Measurements from ENCODE around the gene TBC1D2.

Gene TBC1D2

DNA sequence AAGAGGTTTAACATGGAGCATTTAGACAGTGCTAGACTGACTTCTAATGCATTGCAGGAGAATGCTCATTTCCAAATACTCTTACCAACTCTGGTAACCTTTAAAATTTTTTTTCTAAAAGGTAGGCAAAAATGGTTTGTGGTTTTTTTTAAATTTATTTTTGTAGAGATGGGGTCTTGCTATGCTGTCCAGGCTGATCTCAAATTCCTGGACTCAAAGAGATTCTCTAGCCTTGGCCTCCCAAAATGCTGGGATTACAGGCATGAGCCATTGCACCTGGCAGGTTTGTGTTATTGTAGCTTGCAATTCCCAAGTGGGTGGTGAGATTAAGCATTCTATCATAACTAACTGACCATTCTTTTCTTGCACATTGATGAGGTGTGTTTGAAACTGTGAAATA is 43.0 kb upstream of the TBC1D2 start:
- CTCF ChIA-PET = no interaction called here
- DNase-seq (ENCODE audit: low spot score) = no peak
- TF ChIP-seq, protein P1, sequence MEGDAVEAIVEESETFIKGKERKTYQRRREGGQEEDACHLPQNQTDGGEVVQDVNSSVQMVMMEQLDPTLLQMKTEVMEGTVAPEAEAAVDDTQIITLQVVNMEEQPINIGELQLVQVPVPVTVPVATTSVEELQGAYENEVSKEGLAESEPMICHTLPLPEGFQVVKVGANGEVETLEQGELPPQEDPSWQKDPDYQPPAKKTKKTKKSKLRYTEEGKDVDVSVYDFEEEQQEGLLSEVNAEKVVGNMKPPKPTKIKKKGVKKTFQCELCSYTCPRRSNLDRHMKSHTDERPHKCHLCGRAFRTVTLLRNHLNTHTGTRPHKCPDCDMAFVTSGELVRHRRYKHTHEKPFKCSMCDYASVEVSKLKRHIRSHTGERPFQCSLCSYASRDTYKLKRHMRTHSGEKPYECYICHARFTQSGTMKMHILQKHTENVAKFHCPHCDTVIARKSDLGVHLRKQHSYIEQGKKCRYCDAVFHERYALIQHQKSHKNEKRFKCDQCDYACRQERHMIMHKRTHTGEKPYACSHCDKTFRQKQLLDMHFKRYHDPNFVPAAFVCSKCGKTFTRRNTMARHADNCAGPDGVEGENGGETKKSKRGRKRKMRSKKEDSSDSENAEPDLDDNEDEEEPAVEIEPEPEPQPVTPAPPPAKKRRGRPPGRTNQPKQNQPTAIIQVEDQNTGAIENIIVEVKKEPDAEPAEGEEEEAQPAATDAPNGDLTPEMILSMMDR (conservative IDR thresholded peaks at IDR 0.05; ENCODE audit: low read depth) = no peak
- no peak overlapping the region for H3K27ac ChIP-seq
- POLR2A ChIA-PET (ENCODE audit: low non-redundant PET) = no interaction called here

DNA sequence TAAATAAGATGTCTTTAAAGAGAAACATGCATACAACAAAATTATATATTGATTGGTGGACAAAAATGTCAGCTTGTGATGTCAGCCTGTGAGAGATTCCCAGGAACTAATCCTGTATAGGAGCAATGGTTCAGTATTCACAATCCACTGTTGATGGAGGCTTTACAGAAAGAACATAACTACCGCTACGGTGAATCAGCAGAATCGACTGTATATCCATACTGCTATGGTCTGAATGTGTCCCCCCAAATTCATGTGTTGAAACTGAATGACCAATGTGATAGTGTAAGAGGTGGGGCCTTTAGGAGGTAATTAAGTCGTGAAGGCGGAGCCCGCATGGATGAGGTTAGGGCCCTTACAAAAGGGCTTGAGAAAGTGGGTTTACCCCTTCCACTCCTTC is 40.4 kb upstream of the TBC1D2 start:
- CTCF ChIA-PET = no interaction called here
- H3K27ac ChIP-seq = no peak overlapping the region
- POLR2A ChIA-PET (ENCODE audit: low non-redundant PET) = no interaction called here
- TF ChIP-seq, protein P1 (conservative IDR thresholded peaks at IDR 0.05; ENCODE audit: low read depth) = no peak
- DNase-seq (ENCODE audit: low spot score) = no peak

DNA sequence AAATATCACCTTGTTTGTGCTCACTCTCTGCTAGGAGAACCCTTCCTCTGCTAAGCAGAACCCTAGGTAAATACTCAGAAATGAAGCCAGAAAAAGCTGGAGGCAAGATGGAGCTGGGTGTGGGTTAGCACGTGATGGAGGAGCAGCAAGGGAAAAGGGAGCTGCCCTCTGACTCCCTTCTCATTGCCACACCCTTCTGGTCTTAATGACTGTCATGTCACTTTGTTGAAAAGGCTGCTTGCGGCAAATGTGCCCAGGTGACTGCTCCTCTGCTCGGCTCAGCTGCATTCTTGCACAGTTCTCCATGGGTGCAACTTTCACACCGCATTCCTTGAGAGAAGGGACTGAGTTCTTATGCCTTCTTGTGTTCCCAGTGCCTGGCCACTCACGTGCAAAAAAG is 36.4 kb upstream of the TBC1D2 start:
- CTCF ChIA-PET = interaction anchor here (2.5 kb wide), 1 partner anchor 24 kb away, joined by 7 read pairs; no protein-coding TSS in a partner anchor
- H3K27ac ChIP-seq = no peak overlapping the region

DNA sequence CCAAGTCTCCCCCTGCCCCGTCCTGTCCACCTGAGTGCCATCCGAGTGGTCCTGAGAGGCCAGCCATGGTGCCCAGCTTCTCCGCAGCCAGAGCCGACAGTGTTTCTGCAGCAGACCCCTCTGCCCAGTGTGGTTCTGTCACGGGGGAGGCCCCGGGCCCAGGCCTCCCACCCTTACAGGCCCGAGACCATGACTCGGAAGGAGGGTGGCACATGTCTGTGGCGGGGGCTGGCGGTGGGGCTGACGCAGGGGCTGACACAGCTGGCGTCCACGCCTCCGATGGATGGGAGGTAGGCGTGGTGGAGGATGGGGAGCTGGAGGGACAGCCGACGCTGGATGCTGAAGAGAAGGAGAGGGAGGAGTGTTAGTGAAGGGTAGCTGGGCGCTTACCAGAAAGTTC is 35.0 kb upstream of the TBC1D2 start:
- DNase-seq (ENCODE audit: low spot score) = no peak
- no peak overlapping the region for H3K27ac ChIP-seq
- TF ChIP-seq, protein P1 (conservative IDR thresholded peaks at IDR 0.05; ENCODE audit: low read depth) = no peak
- ChIA-PET POLR2A (ENCODE audit: low non-redundant PET) (no interaction called here), CTCF (interaction anchor here (2.4 to 2.5 kb wide), 2 partner anchors 25 to 27 kb away, joined by 5 to 7 read pairs; no protein-coding TSS in a partner anchor)

More for the DNA sequence above, 36.4 kb upstream of the TBC1D2 start:
- TF ChIP-seq, protein P1 (conservative IDR thresholded peaks at IDR 0.05; ENCODE audit: low read depth) = no peak
- no peak for DNase-seq (ENCODE audit: low spot score)
- POLR2A ChIA-PET (ENCODE audit: low non-redundant PET) = interaction anchor here (0.5 to 0.7 kb wide), 2 partner anchors 12 to 556 kb away, joined by 3 to 4 read pairs; no protein-coding TSS in a partner anchor

DNA sequence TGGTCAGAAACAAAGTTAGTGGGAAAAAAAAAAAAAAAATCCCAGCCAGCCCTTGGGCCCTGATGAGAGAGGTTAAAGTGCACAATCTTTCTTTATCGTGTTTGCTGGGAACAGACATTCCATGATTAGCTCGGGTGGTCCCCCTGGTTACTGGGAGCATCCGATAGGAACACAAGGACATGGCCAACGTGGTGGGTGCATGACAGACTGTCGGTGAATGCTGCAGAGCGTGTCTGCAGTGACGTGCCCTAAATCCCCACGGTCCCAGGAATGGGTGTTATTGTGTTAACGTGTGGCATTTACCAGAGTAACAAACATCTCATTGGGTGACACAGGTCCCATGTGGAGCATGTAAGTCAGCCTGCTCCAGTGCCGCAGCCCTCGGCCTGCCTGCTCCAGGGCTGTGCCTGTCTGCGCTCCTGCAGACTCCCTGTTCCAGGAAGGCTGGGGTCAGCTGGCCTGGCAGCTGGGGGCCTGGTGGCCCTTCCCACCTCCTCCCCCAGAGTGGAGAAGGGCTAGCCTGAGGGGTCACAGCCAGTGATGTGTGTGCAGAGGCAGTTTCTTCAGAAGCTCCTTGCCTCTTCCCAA is 34.3 kb upstream of the TBC1D2 start:
- no peak for DNase-seq (ENCODE audit: low spot score)
- no peak overlapping the region for H3K27ac ChIP-seq
- TF ChIP-seq, protein P1 (conservative IDR thresholded peaks at IDR 0.05; ENCODE audit: low read depth) = no peak
- ChIA-PET POLR2A (ENCODE audit: low non-redundant PET) (no interaction called here), CTCF (interaction anchor here (2.4 to 2.5 kb wide), 2 partner anchors 26 kb away, joined by 5 to 7 read pairs; no protein-coding TSS in a partner anchor)

DNA sequence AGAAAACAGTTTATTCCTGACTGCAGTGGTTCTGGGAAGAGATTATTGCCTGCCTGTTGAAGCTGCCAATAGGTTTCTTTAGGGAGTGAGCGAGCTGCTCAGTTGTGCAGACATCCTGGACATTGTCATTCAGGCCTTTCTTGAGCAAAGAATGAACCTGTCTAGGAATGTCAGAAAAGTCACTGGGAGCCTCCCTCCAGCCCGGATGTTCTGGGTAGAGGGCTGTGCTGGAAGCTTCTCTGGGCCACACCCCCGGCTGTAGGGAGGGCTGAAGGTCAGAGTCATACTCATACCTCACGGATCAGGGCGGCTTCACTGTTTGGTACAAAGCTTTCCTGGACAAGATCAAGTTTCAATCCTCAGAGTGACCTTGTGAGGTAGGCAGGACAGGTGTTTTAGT is 33.4 kb upstream of the TBC1D2 start:
- TF ChIP-seq, protein P1 (conservative IDR thresholded peaks at IDR 0.05; ENCODE audit: low read depth) = no peak
- POLR2A ChIA-PET (ENCODE audit: low non-redundant PET) = no interaction called here
- no peak for DNase-seq (ENCODE audit: low spot score)
- CTCF ChIA-PET = interaction anchor here (0.7 to 2.4 kb wide), 2 partner anchors 26 to 47 kb away, joined by 3 to 5 read pairs; no protein-coding TSS in a partner anchor
- H3K27ac ChIP-seq = no peak overlapping the region

Measured in RWPE1 (cell line).